Glomerular visceral epithelial cell (primary cell): Measurements from ENCODE around the gene DROSHA.

ENCODE experiments used
- DNase-seq: peaks from one replicate; pipeline ENCODE4 v3.0.0-alpha.2; 2016; ENCODE audit errors: extremely low spot score

The DROSHA gene

DNA sequence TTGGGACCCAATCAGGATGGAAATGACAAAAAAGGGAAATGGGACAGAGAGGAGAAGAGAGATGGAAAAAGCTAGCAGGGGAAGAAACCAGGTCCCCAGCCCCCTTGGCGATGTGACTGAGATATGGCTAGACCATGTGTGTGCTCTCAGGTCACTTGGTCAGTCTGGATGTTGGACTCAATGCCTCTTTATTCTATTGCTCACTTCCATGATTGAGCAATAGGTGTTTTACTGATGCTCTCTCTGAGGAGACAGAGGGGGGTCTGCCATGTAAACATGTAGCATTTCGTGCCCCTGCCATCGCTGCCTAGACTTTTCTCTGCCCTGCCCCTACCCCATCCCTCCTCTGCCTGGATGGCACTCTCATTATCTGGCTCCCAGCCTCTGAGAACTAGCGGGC is 150.6 kb downstream of the DROSHA start:
- no peak for DNase-seq

DNA sequence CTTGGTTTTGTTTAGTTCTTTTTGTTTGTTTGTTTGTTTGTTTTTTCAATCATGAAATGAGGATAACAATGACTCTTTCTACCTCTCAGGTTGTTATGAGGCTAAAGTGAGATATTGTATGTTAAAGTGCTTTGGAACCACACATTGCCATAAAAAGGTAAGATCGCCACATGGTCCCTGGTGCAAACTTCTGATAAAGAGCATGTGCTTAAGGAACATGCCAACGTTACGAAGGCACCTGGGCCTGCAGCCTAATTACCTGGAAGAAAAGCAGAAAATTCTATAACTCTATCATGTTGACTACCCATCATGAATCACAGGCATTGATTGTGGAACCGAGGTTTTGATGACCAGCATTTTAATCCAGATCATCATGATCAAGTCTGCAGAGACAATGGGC is 151.8 kb downstream of the DROSHA start:
- DNase-seq: no peak

- no peak for DNase-seq
Measured at GRCh38 chr5:31378838-31379237, 153.1 kb downstream of the DROSHA start.

GRCh38 chr5:31378136-31378535 is 153.8 kb downstream of the DROSHA start:
- no peak for DNase-seq

DNA sequence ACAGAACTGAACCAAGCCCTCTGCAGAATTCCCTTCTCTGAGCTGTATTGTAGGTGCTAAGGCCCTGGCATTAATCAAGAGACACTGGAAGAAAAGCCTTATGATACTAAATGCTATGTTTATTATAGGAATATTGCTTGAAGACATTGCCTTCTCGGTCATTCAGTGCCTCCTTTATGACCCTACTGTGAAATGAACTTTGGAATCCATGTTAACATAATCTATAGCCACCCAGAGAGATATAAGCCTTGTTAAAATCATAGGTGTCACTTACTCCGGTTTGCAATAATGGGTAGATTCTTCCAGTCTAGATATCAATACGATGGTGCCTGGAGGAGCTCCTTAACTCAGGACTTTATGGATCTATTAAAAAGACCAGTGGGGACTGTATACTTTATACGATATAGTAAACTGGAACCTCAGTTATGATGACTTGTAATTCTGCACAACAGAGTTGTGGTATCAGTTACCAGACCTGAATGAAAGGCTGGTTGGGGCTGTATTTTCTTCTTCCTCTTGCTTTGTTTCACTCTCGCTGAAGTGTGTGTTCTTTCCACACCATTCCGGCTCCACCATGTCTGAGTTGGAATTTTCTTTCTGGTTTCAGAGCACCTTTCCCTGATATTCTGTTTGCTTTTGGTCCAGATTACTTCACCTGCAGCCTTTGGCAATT is 154.5 kb downstream of the DROSHA start:
- no peak for DNase-seq

GRCh38 chr5:31375999-31376720 is 155.7 kb downstream of the DROSHA start:
- no peak for DNase-seq

DNA sequence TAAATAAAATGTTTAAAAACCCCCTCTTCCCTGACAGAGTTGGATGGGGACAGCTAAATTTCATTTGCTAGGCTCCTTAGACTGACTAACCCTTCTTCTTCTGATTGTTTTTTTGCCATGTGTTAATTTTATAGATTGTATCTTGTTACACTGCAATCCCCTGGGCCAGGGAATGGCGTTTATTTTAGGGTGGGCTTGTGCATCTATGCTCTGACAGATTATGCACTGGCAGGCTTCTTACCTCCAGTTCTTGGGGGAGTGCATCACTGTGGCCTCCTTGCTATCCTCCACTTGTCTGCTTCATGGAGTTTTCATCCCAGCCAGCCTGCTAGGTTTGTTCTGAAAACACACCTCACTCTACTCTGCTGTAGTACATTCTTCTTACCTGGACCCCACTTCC is 159.8 kb downstream of the DROSHA start:
- DNase-seq: no peak

DNA sequence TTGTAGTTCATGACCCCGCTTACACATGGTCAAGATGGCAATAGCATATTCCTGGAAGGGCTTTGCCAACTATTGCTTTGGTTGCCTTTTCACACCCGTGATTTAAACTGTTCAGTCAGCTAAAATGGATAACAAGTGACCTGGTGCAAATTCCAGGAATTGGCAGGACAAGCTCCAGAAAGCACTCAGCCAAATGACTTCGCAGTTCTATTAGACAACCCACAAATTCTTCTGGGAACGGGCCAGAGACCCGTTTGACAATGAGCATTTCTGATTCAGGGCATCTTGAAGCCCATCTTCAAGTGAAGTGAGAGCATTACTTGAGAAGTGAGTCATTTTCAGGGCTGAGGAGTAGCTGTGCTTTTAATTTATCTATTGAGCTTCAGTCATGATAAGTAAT is 165.0 kb downstream of the DROSHA start:
- DNase-seq: peak; percentile 56

- no peak for DNase-seq
Measured at GRCh38 chr5:31365776-31366175, 166.1 kb downstream of the DROSHA start.

DNA sequence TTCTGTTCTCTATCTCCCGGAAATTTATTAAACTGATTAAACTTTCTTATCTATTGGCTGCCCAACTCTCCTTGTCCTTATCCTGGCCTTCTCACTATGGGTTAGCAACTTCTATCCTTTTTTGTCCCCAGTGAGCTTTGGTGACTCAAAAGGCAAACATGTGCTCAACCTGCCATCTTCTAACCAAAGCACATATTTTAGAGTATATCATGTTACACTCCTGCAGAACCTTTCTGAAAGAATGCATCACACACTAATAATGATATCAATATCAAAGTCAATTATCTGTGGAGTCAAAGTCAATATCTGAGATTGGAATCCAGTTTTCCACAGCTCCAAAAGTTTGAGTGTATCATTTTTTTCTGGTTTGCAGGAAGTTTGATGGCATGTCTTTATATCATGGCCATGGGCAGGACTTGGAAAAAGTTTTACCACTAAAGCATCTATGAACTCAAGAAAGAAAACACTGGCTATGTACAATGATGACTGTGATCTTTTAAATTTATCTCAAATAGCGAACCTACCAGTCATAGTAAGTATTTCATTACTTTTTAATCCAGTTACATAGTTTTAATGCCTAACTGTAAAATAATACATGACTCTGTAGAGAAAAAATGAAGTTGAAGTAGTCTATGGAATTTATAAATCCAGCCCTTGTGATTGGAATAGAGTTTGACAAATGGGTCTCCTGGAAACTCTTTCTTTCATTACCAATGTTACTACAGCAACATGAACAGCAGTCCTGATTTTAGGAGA is 166.8 kb downstream of the DROSHA start:
- peak; percentile 54 for DNase-seq

DNA sequence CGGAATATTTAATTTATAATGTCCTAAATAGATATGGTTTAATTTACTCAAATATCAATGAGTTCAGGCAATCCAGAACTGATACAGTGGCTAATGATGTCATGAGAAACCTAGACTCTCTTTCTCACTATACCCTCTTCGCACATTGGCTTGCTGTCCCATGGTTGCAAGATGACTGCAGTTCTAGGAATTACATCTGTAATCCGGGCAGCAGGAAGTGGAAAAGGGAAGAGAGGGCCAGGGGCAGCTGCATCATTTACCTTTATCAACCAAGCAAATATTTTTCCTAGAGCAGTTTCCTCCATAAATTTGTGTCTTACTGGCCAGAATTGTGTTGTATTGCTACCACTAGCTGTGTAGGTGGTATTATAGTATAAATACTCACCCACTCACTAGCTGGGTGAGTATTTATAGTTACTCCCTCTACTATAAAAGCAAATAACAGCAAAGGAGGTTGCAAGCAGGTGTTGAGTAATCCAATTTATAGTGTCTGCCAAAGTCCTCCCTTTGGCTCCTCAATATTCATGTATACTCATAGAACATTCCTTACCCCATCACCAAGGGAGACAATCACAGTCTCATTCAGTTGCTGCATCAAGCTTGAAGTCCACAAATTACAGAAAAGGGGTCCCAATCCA is 168.8 kb downstream of the DROSHA start:
- DNase-seq: no peak

DNA sequence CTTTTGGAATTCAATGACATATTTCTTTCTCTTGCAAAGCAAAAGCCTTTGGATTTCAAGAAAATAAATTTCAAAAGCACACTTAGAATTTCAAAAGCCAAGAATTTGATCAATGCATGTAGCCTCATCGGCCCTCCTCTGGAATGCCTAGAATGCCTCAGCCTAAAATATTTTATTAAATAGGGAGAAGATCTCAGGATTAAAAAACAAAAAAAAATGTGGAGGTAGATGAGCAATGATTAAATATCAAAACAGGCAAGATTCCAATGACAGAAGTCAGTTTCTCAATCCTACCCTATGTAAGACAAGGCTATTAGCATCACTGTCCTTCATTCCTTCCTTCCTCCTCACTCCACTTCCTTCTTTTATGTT is 169.4 kb downstream of the DROSHA start:
- DNase-seq: no peak

DNA sequence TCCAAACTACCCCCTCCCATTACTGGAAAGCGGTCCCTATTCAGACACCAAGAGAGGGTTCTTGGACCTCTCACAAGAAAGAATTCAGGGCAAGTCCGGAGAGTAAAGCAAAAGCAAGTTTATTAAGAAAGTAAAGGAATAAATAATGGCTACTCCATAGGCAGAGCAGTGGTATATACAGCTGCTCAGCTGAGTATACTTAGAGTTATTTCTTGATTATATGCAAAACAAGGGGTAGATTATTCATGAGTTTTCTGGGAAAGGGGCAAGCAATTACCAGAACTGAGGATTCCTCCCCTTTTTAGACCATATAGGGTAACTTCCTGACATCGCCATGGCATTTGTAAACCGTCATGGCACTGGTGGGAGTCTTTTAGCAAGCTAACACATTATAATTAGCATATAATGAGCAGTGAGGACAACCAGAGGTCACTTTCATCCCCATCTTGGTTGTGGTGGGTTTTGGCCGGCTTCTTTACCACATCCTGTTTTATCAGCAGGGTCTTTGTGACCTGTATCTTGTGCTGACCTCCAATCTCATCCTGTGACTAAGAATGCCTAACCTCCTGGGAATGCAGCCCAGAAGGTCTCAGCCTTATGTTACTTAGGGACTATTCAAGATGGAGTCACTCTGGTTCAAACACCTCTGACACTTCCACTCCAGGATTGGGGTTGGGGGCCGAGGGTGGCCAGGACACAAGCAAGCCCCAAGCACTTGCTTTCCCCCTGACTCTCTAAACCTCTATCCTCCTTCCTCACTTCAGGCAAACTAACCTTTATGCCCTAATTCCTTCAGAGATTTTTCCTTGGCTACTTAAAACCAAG is 170.0 kb downstream of the DROSHA start:
- DNase-seq: peak; percentile 24

DNA sequence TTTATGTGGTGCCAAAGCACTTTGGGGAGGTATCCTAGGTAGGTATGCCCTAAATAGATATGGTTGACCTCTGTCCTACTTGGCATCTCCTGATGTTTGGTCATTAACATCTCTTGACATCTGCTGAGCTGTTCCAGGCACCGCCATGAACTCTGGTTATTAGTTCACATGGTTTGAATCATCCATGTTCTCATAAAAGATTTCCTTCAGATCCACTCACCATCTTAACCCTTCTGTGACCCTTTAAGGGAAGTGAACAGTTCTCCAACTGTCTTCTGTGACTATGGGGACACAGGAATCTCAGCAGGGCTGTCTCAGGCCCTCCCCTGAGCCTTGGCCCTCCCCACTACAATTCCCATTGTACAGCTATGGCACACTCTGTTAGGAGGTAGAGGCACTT is 170.7 kb downstream of the DROSHA start:
- peak; percentile 15 for DNase-seq

DNA sequence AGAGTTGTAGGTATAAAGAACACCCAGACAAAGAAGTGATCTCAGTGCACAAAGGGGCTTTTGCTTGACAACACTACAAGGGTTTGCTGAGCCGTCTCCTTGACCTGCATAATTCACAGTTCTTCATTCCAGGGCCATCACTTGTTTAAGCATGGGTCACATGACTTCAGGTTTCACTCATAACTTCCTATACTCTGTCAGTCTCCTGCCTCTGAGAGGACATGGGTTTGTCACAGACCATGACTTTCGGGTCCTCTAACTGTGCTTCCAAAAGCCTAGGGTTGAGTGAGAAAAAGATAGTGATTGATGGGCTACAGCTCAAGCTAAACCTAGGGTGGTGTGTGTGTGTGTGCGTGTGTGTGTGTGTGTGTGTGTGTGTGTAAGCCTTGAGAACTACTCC is 172.1 kb downstream of the DROSHA start:
- no peak for DNase-seq

GRCh38 chr5:31357038-31357437 is 174.9 kb downstream of the DROSHA start:
- DNase-seq: no peak

- no peak for DNase-seq
Measured at GRCh38 chr5:31355337-31355736, 176.6 kb downstream of the DROSHA start.
